ENCODE measurements around the gene E2F8.

Gene E2F8

GRCh38 chr11:19199048-19199447 lies 41.7 kb downstream of the E2F8 start:
- no peak for TF ChIP-seq CTCF (IDR thresholded peaks at IDR 0.05; ENCODE audit: control insufficient read depth, extremely low read depth, insufficient read depth)
- DNase-seq (ENCODE audit: low read depth) = no peak

GRCh38 chr11:19196432-19196831 lies 44.3 kb downstream of the E2F8 start:
- no peak for TF ChIP-seq CTCF (IDR thresholded peaks at IDR 0.05; ENCODE audit: control insufficient read depth, extremely low read depth, insufficient read depth)
- H3K4me3 ChIP-seq (ENCODE audit: low read depth, low read length) = no peak overlapping the region
- DNase-seq (ENCODE audit: low read depth) = no peak

More at GRCh38 chr11:19199048-19199447, 41.7 kb downstream of the E2F8 start:
- no peak overlapping the region for H3K4me3 ChIP-seq (ENCODE audit: low read depth, low read length)

- no peak overlapping the region for H3K4me3 ChIP-seq (ENCODE audit: low read depth, low read length)
- no peak for TF ChIP-seq CTCF (IDR thresholded peaks at IDR 0.05; ENCODE audit: control insufficient read depth, extremely low read depth, insufficient read depth)
- DNase-seq (ENCODE audit: low read depth) = no peak
Observed at GRCh38 chr11:19194620-19195308, 46.0 kb downstream of the E2F8 start.

GRCh38 chr11:19193916-19194315 lies 46.8 kb downstream of the E2F8 start:
- H3K4me3 ChIP-seq (ENCODE audit: low read depth, low read length) = no peak overlapping the region
- no peak for DNase-seq (ENCODE audit: low read depth)
- no peak for TF ChIP-seq CTCF (IDR thresholded peaks at IDR 0.05; ENCODE audit: control insufficient read depth, extremely low read depth, insufficient read depth)

- DNase-seq (ENCODE audit: low read depth) = no peak
- no peak for TF ChIP-seq CTCF (IDR thresholded peaks at IDR 0.05; ENCODE audit: control insufficient read depth, extremely low read depth, insufficient read depth)
Observed at GRCh38 chr11:19191530-19192169, 49.1 kb downstream of the E2F8 start.

GRCh38 chr11:19187833-19188258 lies 52.9 kb downstream of the E2F8 start:
- TF ChIP-seq CTCF (IDR thresholded peaks at IDR 0.05; ENCODE audit: control insufficient read depth, extremely low read depth, insufficient read depth) = no peak
- no peak for DNase-seq (ENCODE audit: low read depth)
- no peak overlapping the region for H3K4me3 ChIP-seq (ENCODE audit: low read depth, low read length)

More at GRCh38 chr11:19191530-19192169, 49.1 kb downstream of the E2F8 start:
- H3K4me3 ChIP-seq (ENCODE audit: low read depth, low read length) = no peak overlapping the region
